Sigmoid colon (tissue), 4 donors: Measurements from ENCODE around the gene DCLRE1B.

Experiments used
- CTCF ChIP-seq, 4 experiments: fragments of 450-650 bp in 3 of 4; fragments of 200-600 bp in 1 of 4; IDR thresholded peaks; one replicate each; pipeline ENCODE4 v1.5.1; 2016 to 2019; ENCODE audit warnings: antibody characterized with exemption in 4 of 4, mild to moderate bottlenecking in 3 of 4, moderate library complexity in 2 of 4
- POLR2A ChIP-seq, 2 donors: fragments of 450-650 bp; IDR thresholded peaks; one replicate each; pipeline ENCODE4 v1.6.1; 2016; ENCODE audit warnings: antibody characterized with exemption in 2 of 2, mild to moderate bottlenecking in 2 of 2, moderate library complexity in 2 of 2
- POLR2AphosphoS5 ChIP-seq, 4 donors: sonication (generic); formaldehyde crosslinking; IDR thresholded peaks; one replicate each; pipeline ENCODE4 v1.6.1; 2017; ENCODE audit warnings: antibody characterized with exemption in 4 of 4

- TF ChIP-seq CTCF (IDR thresholded peaks at IDR 0.05), result no peak
- TF ChIP-seq POLR2A (IDR thresholded peaks at IDR 0.05), result no peak
- TF ChIP-seq POLR2AphosphoS5 (IDR thresholded peaks at IDR 0.05), result no peak
Observed at GRCh38 chr1:113860891-113861290, 44.2 kb upstream of the DCLRE1B start.
